ENCODE results near the gene CD46. TPM values are rescaled to one million over a fixed set of nuclear protein-coding genes. Genes with fewer than 3 reads are reported as not detected.

Gene CD46
- total and polyA plus RNA-seq, 10 of the 15 experiments (the other 5 are each of a cell fraction or from before 2014, with no cell fraction given), result 61.1 to 198 (median 81.4) TPM

DNA sequence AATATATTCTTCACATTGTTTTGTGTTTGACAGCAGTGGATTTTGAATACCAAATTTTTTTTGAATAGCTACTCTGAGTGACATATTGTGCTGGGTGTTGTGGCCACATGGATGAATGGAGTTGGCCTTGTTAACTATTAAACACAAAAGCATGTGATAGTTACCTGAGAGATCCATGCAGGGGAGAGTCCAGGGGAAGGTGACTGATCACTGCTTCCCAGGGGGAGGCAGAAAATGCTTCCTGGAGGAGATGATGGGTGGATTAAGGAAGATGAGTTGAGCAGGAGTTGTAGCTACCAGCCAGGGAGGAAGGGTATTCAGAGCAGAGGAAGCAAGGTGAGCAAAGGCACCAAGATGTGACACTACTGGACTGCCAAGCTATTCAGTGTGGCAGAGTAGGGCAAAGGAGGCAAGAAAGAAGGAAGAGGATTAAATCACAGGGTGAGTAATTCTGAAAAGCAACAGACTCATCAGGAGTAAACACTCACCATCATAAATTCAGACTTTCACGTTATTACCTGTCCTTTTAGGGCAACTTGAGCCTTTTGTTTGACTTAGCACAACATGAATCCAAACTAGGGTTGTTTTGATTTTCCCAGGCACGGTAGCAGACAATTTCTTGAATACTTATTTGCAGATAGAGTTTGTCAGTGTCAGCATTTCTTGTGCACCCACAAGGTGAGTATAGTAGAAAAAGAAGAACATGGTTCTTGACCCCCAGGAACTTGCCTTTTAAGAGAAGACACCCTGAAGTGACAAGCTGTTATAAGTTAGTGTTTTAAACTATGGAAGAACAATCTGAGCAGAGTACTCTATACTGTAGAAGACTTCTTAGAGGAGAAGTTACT lies 4.2 kb downstream of the CD46 start:
- no peak for ATAC-seq
- peaks cover 56% of the 10 kb centered on the region for H3K79me2 ChIP-seq (ENCODE audit: control insufficient read depth, insufficient read depth, low read length)
- SMC1A ChIA-PET (ENCODE audit: uncharacterized antibody, unreplicated experiment), result interaction anchor here (0.9 to 3.2 kb wide), 3 partner anchors 18 to 66 kb away, joined by 3 to 22 read pairs (median 5); no protein-coding TSS in a partner anchor
- H3K36me3 ChIP-seq (ENCODE audit: control insufficient read depth in 2 of 2, insufficient read depth in 2 of 2, low read length in 1 of 2), result peaks cover 0 to 4% of the 10 kb centered on the region in 2 experiments; a peak in 3 of 4 replicates
- in situ Hi-C loops (cut with MboI), result no loop called here
- no peaks in the 10 kb centered on the region for H4K20me1 ChIP-seq (ENCODE audit: control insufficient read depth, insufficient read depth)
- RAD21 ChIA-PET (ENCODE audit: unreplicated experiment), result interaction anchor here (0.7 to 2.1 kb wide), 2 partner anchors 41 to 129 kb away, joined by 3 to 9 read pairs; no protein-coding TSS in a partner anchor
- DNase-seq (ENCODE audit: low read depth, low spot score), result no peak
- POLR2A ChIA-PET, result interaction anchor here (1.2 kb wide), 2 partner anchors 47 to 66 kb away, joined by 3 to 5 read pairs; no protein-coding TSS in a partner anchor
- H3K4me1 ChIP-seq (ENCODE audit: control insufficient read depth, insufficient read depth, low read length), result peaks cover 11% of the 10 kb centered on the region
- CTCF ChIA-PET, result interaction anchor here (0.7 to 4.2 kb wide), 4 partner anchors 13 to 136 kb away, joined by 3 to 29 read pairs (median 3); no protein-coding TSS in a partner anchor
- WGBS (ENCODE audit: insufficient coverage, insufficient replicate concordance, low lambda C conversion rate, missing lambda C conversion rate), result 9% methylated on average over 2 of the region's 2 CpGs
- no peaks in the 10 kb centered on the region for H3K9me3 ChIP-seq (replicated peaks; ENCODE audit: control insufficient read depth, insufficient read depth, low read length)
- no peak overlapping the region for H3K27ac ChIP-seq (ENCODE audit: control insufficient read depth, insufficient read depth)
- intact Hi-C loops (cut with micrococcal nuclease; ENCODE audit: unreplicated experiment), result loop anchor here (5.0 kb wide), 1 partner anchor 106 kb away; no protein-coding TSS in a partner anchor
- no peak for TF ChIP-seq ZNF24 (IDR thresholded peaks at IDR 0.05)
- TF ChIP-seq BACH1 (IDR thresholded peaks at IDR 0.05; ENCODE audit: borderline replicate concordance), result no peak
- no peak for TF ChIP-seq TCF7 (IDR thresholded peaks at IDR 0.05; ENCODE audit: borderline replicate concordance)
- TF ChIP-seq BRCA1 (IDR thresholded peaks at IDR 0.05; ENCODE audit: low read depth, low read length), result no peak
- TF ChIP-seq MEF2B (IDR thresholded peaks at IDR 0.05; ENCODE audit: partially characterized antibody, poor library complexity, severe bottlenecking), result no peak
- no peak for TF ChIP-seq CBX5 (IDR thresholded peaks at IDR 0.05; ENCODE audit: low read depth)
- TF ChIP-seq, protein P1, sequence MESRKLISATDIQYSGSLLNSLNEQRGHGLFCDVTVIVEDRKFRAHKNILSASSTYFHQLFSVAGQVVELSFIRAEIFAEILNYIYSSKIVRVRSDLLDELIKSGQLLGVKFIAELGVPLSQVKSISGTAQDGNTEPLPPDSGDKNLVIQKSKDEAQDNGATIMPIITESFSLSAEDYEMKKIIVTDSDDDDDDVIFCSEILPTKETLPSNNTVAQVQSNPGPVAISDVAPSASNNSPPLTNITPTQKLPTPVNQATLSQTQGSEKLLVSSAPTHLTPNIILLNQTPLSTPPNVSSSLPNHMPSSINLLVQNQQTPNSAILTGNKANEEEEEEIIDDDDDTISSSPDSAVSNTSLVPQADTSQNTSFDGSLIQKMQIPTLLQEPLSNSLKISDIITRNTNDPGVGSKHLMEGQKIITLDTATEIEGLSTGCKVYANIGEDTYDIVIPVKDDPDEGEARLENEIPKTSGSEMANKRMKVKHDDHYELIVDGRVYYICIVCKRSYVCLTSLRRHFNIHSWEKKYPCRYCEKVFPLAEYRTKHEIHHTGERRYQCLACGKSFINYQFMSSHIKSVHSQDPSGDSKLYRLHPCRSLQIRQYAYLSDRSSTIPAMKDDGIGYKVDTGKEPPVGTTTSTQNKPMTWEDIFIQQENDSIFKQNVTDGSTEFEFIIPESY (IDR thresholded peaks at IDR 0.05), result no peak
- no peak for TF ChIP-seq IKZF1 (conservative IDR thresholded peaks at IDR 0.05)
- no peak for TF ChIP-seq HDAC2 (IDR thresholded peaks at IDR 0.05)
- no peak for TF ChIP-seq PAX5 (IDR thresholded peaks at IDR 0.05; ENCODE audit: borderline replicate concordance, low read depth, low read length)
- no peak overlapping the region for H3K9ac ChIP-seq (ENCODE audit: control insufficient read depth, insufficient read depth, low read length)
- FAIRE-seq, result no peak
- H2AFZ ChIP-seq (ENCODE audit: control insufficient read depth, low read depth, low read length), result no peak overlapping the region
- H3K4me2 ChIP-seq (ENCODE audit: control insufficient read depth, insufficient read depth), result peak overlapping the region; percentile 70
- H3K27me3 ChIP-seq (replicated peaks in 1 of 2; ENCODE audit: control insufficient read depth in 2 of 2, insufficient read depth in 2 of 2, low read length in 1 of 2), result no peaks in the 10 kb centered on the region
- no TSS peak for BruUV-seq (replicated peaks)
- peak overlapping the region; percentile 44; the same call in 1 of the 2 replicates for H3K4me3 ChIP-seq
